ENCODE measurements around the gene HECTD3. TPM values are rescaled to one million over a fixed set of nuclear protein-coding genes. Genes with fewer than 3 reads are reported as not detected.
A peak's percentile ranks its signal among the peaks of the same experiment; 100 is the strongest.

The HECTD3 gene
- polyA plus RNA-seq, 1 donor from 2014 or later, result 9.7 TPM

GRCh38 chr1:45014321-45015028 lies 3.4 kb upstream of the HECTD3 start:
- H3K9me3 ChIP-seq (ENCODE audit: low read length), result no peaks in the 10 kb centered on the region
- no peaks in the 10 kb centered on the region for H3K36me3 ChIP-seq (ENCODE audit: insufficient read depth, low read length)
- H2AFZ ChIP-seq (ENCODE audit: low read depth, low read length), result no peak overlapping the region
- H3K27me3 ChIP-seq (ENCODE audit: insufficient read depth, low read depth, low read length), result no peaks in the 10 kb centered on the region
- no peaks in the 10 kb centered on the region for H3K9me2 ChIP-seq (ENCODE audit: insufficient read depth, low read length)
- no peak overlapping the region for H3K4me2 ChIP-seq (ENCODE audit: low read length)
- no peak overlapping the region for H3K27ac ChIP-seq (ENCODE audit: low read length)
- no peaks in the 10 kb centered on the region for H4K20me1 ChIP-seq (ENCODE audit: insufficient read depth)
- H3K79me2 ChIP-seq (replicated peaks; ENCODE audit: insufficient read depth, low read length), result peaks cover 8% of the 10 kb centered on the region
- H3F3A ChIP-seq (ENCODE audit: insufficient read depth, low read length, poor library complexity, severe bottlenecking), result no peaks in the 10 kb centered on the region
- peak overlapping the region; percentile 22 for H3K9ac ChIP-seq (ENCODE audit: low read length)
- TF ChIP-seq POLR2AphosphoS5 (IDR thresholded peaks at IDR 0.05) (no peak), MXI1 (conservative IDR thresholded peaks at IDR 0.05; ENCODE audit: poor library complexity, severe bottlenecking) (no peak), EP300 (conservative IDR thresholded peaks at IDR 0.05; ENCODE audit: poor library complexity, severe bottlenecking) (no peak), EZH2 (IDR thresholded peaks at IDR 0.05; ENCODE audit: borderline replicate concordance, insufficient read depth, low read length, poor library complexity, severe bottlenecking) (no peak), SMC3 (conservative IDR thresholded peaks at IDR 0.05; ENCODE audit: poor library complexity) (peak; percentile 97), RAD21 (conservative IDR thresholded peaks at IDR 0.05) (peak; percentile 96), REST (IDR thresholded peaks at IDR 0.05; ENCODE audit: borderline replicate concordance) (no peak), CTCF (IDR thresholded peaks at IDR 0.05; ENCODE audit: poor library complexity, severe bottlenecking) (peak; percentile 96), TAF1 (IDR thresholded peaks at IDR 0.05; ENCODE audit: low read depth) (no peak)
- H3K4me3 ChIP-seq (ENCODE audit: low read length), result peak overlapping the region; percentile 28

GRCh38 chr1:45013551-45014209 lies 2.6 kb upstream of the HECTD3 start:
- Histone ChIP-seq H3K79me2 (replicated peaks; ENCODE audit: insufficient read depth, low read length) (peaks cover 8% of the 10 kb centered on the region), H3K9me2 (ENCODE audit: insufficient read depth, low read length) (no peaks in the 10 kb centered on the region), H3K9ac (ENCODE audit: low read length) (no peak overlapping the region), H3K27ac (ENCODE audit: low read length) (no peak overlapping the region), H3K36me3 (ENCODE audit: insufficient read depth, low read length) (no peaks in the 10 kb centered on the region), H3F3A (ENCODE audit: insufficient read depth, low read length, poor library complexity, severe bottlenecking) (no peaks in the 10 kb centered on the region), H3K4me3 (ENCODE audit: low read length) (no peak overlapping the region), H3K27me3 (ENCODE audit: insufficient read depth, low read depth, low read length) (no peaks in the 10 kb centered on the region), H2AFZ (ENCODE audit: low read depth, low read length) (no peak overlapping the region), H4K20me1 (ENCODE audit: insufficient read depth) (no peaks in the 10 kb centered on the region), H3K4me2 (ENCODE audit: low read length) (no peak overlapping the region), H3K9me3 (ENCODE audit: low read length) (no peaks in the 10 kb centered on the region)
- TF ChIP-seq MXI1 (conservative IDR thresholded peaks at IDR 0.05; ENCODE audit: poor library complexity, severe bottlenecking), result no peak
- no peak for TF ChIP-seq TAF1 (IDR thresholded peaks at IDR 0.05; ENCODE audit: low read depth)
- TF ChIP-seq SMC3 (conservative IDR thresholded peaks at IDR 0.05; ENCODE audit: poor library complexity), result no peak
- no peak for TF ChIP-seq EP300 (conservative IDR thresholded peaks at IDR 0.05; ENCODE audit: poor library complexity, severe bottlenecking)
- TF ChIP-seq POLR2AphosphoS5 (IDR thresholded peaks at IDR 0.05), result no peak
- TF ChIP-seq CTCF (IDR thresholded peaks at IDR 0.05; ENCODE audit: poor library complexity, severe bottlenecking), result no peak
- TF ChIP-seq EZH2 (IDR thresholded peaks at IDR 0.05; ENCODE audit: borderline replicate concordance, insufficient read depth, low read length, poor library complexity, severe bottlenecking), result no peak
- TF ChIP-seq REST (IDR thresholded peaks at IDR 0.05; ENCODE audit: borderline replicate concordance), result no peak
